HG02763 (cell line): Measurements from ENCODE around the gene FARP1.

Source experiments
- ATAC-seq: cut with Tn5 transposase; IDR thresholded peaks from one replicate; pipeline ENCODE4 v1.9.1; 2021; ENCODE audit warnings: mild to moderate bottlenecking, moderate library complexity; ENCODE audit not compliant: unreplicated experiment

The FARP1 gene

DNA sequence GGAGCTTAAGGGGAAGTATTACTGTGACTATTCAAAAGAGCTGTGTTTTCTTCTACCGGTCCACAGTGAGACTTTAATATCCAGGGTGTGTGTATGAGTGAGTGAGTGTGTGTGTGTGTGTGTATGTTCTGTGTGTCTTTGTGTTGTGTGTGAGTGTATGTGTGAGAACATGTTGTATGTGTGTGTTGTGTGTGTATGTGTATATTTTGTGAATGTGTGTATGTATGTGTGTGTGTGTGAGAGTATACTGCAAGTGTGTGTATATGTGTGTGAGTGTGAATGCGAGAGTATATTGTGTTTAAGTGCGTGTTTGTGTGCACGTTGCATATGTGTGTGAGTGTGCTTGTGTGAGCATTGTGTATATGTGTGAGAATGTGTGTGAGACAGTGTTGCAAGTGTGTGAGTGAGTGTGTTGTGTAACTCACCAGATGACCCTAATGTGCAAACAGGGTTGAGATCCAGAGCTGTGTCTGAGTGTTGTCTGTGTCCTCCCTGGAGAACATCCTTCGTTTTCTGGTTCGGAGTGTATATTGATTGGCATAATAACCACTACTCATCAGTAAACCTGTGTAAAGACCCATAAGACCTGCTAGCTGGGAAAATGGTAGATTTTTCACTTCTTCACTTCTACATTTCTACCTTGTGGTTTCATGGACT, 135.3 kb downstream of the FARP1 start:
- ATAC-seq = no peak

DNA sequence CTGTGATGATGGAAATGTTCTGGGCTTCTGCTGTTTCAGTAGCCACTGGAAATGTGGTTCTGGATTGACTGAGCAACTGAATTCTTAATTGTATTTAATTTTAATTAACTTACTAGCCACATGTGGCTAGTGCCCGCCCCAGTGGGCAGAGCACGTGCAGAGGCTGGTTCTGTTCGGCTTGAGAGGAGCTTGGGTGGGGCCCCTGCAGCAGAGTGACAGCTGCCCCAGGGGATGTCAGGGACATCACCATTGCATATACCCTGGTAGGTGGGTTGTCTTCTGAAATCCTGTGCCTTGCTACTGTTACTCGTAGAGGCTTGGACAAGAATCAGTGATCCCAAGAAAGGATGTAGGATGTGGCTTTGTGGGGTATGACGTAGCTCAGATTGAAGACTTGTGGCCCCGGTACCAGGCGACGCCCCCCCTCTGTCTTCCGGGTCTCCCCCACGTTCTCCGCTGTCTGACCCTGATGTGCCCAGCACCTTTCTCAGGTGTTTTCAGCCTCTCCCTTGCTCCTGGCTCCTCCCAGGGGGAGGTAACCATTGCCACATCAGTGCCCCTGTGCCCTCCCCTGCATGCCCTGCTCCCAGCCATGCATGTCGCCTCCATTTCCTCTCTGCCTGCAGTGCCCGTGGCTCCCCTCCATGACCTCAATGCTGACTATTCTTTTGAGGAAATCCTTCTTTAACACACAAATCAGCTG, 136.7 kb downstream of the FARP1 start:
- peak; percentile 53 for ATAC-seq

- no peak for ATAC-seq
Measured at GRCh38 chr13:98280176-98280510, 137.2 kb downstream of the FARP1 start.

DNA sequence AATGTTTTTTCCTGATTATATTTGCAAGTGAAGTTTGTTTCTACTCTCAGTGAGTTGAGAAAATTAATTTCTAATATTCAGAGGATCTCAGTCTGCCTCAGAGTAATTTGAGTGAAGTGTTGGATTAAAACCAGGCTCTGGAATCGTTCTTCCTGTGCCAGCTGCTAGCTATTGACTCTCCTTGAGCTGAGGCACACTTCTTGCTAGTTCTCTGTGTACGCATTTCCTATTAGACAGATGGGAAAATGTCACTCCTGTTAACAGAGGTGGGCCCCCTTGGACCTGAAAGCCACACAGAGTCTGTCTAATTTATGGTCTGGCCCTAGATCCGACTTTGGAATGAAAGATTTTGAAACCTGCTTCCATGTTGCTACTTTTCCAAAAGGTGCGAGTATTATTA, 141.8 kb downstream of the FARP1 start:
- no peak for ATAC-seq

DNA sequence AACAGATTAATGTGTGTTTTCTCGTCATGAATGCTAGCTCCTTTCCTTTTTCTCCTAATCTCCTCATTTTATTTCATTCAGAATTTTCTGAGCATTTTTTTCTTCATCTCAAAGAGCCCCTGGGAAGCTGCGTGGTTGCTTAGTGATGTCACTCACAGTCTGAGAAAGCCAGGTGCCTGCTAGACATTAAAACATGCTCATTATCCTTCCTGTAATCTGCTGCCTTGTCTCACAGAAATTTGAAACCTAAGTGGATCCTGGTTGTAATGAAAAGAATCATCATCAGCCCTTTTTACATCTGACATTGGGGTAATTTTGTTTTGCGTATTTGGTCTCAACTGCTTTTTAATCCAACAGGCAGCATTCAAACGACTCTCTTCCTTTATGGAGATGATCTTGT, 142.4 kb downstream of the FARP1 start:
- ATAC-seq = no peak

DNA sequence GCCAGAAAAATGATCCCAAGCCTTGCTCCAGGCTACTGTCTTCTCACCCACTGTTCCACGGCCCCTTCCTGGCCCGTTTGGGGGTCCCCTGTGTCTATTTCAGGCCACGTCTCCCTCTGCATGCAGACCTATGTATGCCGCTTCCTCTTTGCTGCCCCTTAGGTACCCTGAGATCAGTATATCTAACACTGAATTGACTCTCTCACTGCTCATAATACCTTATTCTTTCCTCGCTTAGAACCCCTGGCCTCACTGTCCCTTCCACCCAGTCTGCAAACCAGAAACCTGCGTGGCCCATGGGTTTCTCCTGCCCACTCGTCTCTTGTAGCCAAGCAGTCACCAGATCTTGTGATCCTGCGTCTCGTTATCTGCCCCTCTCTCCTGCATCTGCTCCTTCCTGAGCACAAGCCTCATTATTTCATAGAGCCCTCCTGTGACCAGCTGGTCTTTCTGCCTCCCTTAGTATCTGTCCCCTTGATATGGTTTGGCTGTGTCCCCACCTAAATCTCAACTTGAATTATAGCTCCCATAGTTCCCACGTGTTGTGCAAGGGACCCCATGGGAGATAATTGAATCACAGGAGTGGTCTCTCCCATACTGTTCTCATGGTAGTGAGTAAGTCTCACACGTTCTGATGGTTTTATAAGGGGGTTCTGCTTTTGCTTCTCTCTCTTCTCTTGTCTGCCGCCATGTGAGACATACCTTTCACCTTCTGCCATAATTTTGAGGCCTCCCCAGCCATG, 143.1 kb downstream of the FARP1 start:
- no peak for ATAC-seq

- no peak for ATAC-seq
Measured at GRCh38 chr13:98286799-98287198, 143.9 kb downstream of the FARP1 start.

GRCh38 chr13:98288211-98288610, 145.3 kb downstream of the FARP1 start:
- ATAC-seq = no peak

- no peak for ATAC-seq
Measured at GRCh38 chr13:98289339-98289945, 146.5 kb downstream of the FARP1 start.

- no peak for ATAC-seq
Measured at GRCh38 chr13:98290261-98290660, 147.4 kb downstream of the FARP1 start.

DNA sequence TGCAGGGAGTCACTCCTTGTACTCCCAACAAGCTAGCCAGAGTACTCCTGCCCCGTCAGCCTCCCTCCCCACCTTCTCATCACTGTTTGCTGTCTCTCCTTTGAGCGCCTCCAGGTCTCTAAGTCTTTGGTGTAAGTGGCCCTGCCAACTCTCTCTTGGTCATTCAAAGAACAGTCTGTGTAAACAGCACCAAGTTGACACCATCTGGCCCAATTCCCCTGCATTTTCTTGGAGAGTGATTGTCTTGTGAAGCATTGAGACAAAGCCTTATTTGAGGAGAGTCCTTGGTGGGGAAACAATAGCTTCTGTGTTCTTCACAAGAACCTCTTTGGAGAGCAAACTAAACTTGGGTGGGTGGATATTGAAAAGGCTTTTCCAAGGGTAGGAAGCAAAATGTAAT, 148.8 kb downstream of the FARP1 start:
- ATAC-seq = no peak

GRCh38 chr13:98293103-98293502, 150.2 kb downstream of the FARP1 start:
- no peak for ATAC-seq

- no peak for ATAC-seq
Measured at GRCh38 chr13:98293570-98294142, 150.8 kb downstream of the FARP1 start.

DNA sequence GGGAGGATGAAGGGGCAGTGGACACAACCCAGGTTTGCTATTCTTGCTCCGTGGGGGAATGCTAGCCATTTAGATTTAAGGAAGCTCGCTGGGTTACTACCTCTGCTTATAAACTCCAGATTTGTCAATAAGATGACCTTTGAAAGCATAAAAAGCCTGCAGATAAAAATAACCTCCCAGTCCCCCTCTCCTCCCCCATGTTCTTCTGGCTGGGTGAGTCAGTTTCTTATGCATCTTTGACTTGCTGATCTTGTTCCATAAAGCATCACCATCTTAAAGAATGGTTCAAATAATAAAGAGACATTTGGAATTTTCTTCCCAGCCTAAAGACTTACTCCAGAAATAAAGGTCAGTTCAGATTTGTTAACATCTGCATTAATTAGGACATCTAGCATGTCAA, 152.5 kb downstream of the FARP1 start:
- ATAC-seq = no peak

DNA sequence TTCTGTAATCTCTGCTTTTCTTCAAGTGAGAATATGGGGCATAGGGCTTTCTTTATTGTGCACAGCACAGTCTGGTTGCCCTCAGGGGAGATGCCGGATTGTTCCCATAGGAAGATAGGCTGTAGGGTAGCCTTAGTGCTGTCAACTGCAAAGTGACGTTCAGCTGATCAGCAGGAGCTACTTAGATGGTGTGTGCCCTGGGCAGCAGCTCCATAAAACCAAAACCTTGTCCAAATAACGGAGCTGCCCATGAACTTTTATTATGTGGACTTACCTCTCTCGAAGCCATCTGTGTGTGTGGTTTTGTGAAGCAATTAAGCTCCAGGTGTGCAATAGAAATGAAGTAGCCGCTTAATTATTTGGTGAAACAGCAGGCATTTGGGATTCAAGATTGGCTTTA, 154.2 kb downstream of the FARP1 start:
- ATAC-seq = no peak

DNA sequence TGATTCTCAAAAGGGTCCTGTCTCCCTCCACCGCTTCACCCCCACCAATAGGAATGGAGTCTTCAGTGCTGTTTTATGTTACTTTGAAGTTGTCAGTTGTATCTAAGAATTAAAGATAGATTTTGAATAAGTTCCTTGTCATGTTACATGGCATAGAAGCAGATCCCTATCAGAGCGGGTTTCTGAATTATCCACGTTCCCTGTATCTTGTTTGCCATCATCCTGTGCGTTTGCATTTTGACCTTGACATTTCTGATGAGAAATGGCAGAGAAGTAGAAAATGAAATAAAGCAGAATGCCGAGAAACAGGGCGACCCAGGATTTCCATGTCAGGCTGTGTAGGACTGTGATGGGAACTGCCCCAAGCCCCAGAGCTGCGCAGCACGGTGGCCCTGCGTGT, 154.9 kb downstream of the FARP1 start:
- no peak for ATAC-seq

- ATAC-seq = no peak
Measured at GRCh38 chr13:98298599-98298998, 155.7 kb downstream of the FARP1 start.

GRCh38 chr13:98299235-98299965, 156.5 kb downstream of the FARP1 start:
- ATAC-seq = no peak

GRCh38 chr13:98299966-98300350, 157.1 kb downstream of the FARP1 start:
- no peak for ATAC-seq

- no peak for ATAC-seq
Measured at GRCh38 chr13:98300956-98301641, 158.2 kb downstream of the FARP1 start.
